H9 (cell line): Measurements from ENCODE around the gene USP34. TPM values are rescaled to one million over a fixed set of nuclear protein-coding genes. Genes with fewer than 3 reads are reported as not detected.

Experiments used
- DNase-seq: peaks from one replicate; pipeline ENCODE4 v3.0.0-alpha.2; 2017
- H2AFZ ChIP-seq: one replicate; pipeline ENCODE4 v1.6.1; 2013; ENCODE audit warnings: mild to moderate bottlenecking, low read length, control low read depth, moderate library complexity
- H2AK5ac ChIP-seq: 2 replicates; pipeline ENCODE4 v1.6.1; 2013; ENCODE audit warnings: low read length, control low read depth, mixed read lengths; ENCODE audit not compliant: insufficient read length
- H2BK120ac ChIP-seq: one replicate; pipeline ENCODE4 v1.6.1; 2013; ENCODE audit warnings: low read depth, mild to moderate bottlenecking, low read length, control low read depth, inconsistent platforms; ENCODE audit not compliant: poor library complexity, severe bottlenecking
- H2BK12ac ChIP-seq: 2 replicates; pipeline ENCODE4 v1.6.1; 2013; ENCODE audit warnings: low read length, control low read depth, mixed read lengths, low read depth; ENCODE audit not compliant: insufficient read length
- H2BK15ac ChIP-seq: 2 replicates; pipeline ENCODE4 v1.6.1; 2013; ENCODE audit warnings: low read depth, low read length, control low read depth
- H2BK20ac ChIP-seq: one replicate; pipeline ENCODE4 v1.6.1; 2013; ENCODE audit warnings: low read depth, mild to moderate bottlenecking, low read length, control low read depth, inconsistent platforms; ENCODE audit not compliant: poor library complexity, severe bottlenecking
- H2BK5ac ChIP-seq: 2 replicates; pipeline ENCODE4 v1.6.1; 2013; ENCODE audit warnings: low read length, control low read depth, mixed read lengths; ENCODE audit not compliant: insufficient read length
- H3K14ac ChIP-seq: 2 replicates; pipeline ENCODE4 v1.6.1; 2013; ENCODE audit warnings: low read length, control low read depth; ENCODE audit not compliant: insufficient read depth
- H3K18ac ChIP-seq: 2 replicates; pipeline ENCODE4 v1.6.1; 2013; ENCODE audit warnings: low read depth, mild to moderate bottlenecking, mixed read lengths, low read length, control low read depth; ENCODE audit not compliant: insufficient read length
- H3K23ac ChIP-seq: 2 replicates; pipeline ENCODE4 v1.6.1; 2013; ENCODE audit warnings: low read length, control low read depth, mixed read lengths, low read depth; ENCODE audit not compliant: insufficient read length
- H3K23me2 ChIP-seq: 2 replicates; pipeline ENCODE4 v1.6.1; 2013; ENCODE audit warnings: low read depth, mild to moderate bottlenecking, mixed read lengths, low read length, control low read depth; ENCODE audit not compliant: insufficient read length, poor library complexity, severe bottlenecking
- H3K27ac ChIP-seq: 2 replicates; pipeline ENCODE4 v1.5.1; 2013; ENCODE audit warnings: low read length, control low read depth, mixed read lengths, low read depth; ENCODE audit not compliant: insufficient read length
- H3K27me3 ChIP-seq: 2 replicates; pipeline ENCODE4 v1.6.1; 2013; ENCODE audit warnings: low read length, control low read depth, inconsistent platforms; ENCODE audit not compliant: insufficient read depth
- H3K4ac ChIP-seq: 2 replicates; pipeline ENCODE4 v1.6.1; 2013; ENCODE audit warnings: low read depth, mild to moderate bottlenecking, control low read depth, inconsistent platforms, low read length, moderate library complexity
- H3K4me1 ChIP-seq: 2 replicates; pipeline ENCODE4 v1.6.1; 2013; ENCODE audit warnings: low read length, control low read depth, inconsistent platforms; ENCODE audit not compliant: insufficient read depth
- H3K4me2 ChIP-seq: 2 replicates; pipeline ENCODE4 v1.6.1; 2013; ENCODE audit warnings: low read length, control low read depth, mixed read lengths; ENCODE audit not compliant: insufficient read length, insufficient read depth
- H3K56ac ChIP-seq: 2 replicates; pipeline ENCODE4 v1.6.1; 2013; ENCODE audit warnings: low read depth, mild to moderate bottlenecking, mixed read lengths, low read length, control low read depth; ENCODE audit not compliant: insufficient read length
- H3K79me1 ChIP-seq: 2 replicates; pipeline ENCODE4 v1.6.1; 2013; ENCODE audit warnings: low read depth, mild to moderate bottlenecking, moderate library complexity, low read length, control low read depth, inconsistent platforms; ENCODE audit not compliant: insufficient read depth, poor library complexity, severe bottlenecking
- H3K79me2 ChIP-seq: 2 replicates; pipeline ENCODE4 v1.6.1; 2013; ENCODE audit warnings: low read length, control low read depth, inconsistent platforms; ENCODE audit not compliant: insufficient read depth
- H3K9ac ChIP-seq: 2 replicates; pipeline ENCODE4 v1.6.1; 2013; ENCODE audit warnings: low read length, control low read depth, mixed read lengths; ENCODE audit not compliant: insufficient read length; ENCODE audit errors: extremely low read depth
- H3K9me3 ChIP-seq: one replicate; pipeline ENCODE4 v1.6.1; 2013; ENCODE audit warnings: low read depth, low read length, inconsistent platforms; ENCODE audit not compliant: control insufficient read depth
- H3T11ph ChIP-seq: one replicate; pipeline ENCODE4 v1.6.1; 2013; ENCODE audit warnings: mild to moderate bottlenecking, low read length, control low read depth, inconsistent platforms
- H4K20me1 ChIP-seq: one replicate; pipeline ENCODE4 v1.6.1; 2013; ENCODE audit not compliant: control insufficient read depth, insufficient read length, insufficient read depth
- H4K5ac ChIP-seq: 2 replicates; pipeline ENCODE4 v1.6.1; 2013; ENCODE audit warnings: low read depth, mild to moderate bottlenecking, mixed read lengths, low read length, control low read depth; ENCODE audit not compliant: insufficient read length
- H4K8ac ChIP-seq: replicated peaks from 2 replicates; pipeline ENCODE4 v1.6.1; 2013; ENCODE audit warnings: low read length, control low read depth, mixed read lengths, low read depth; ENCODE audit not compliant: insufficient read length
- H4K91ac ChIP-seq: 2 replicates; pipeline ENCODE4 v1.6.1; 2013; ENCODE audit warnings: low read depth, mild to moderate bottlenecking, moderate library complexity, mixed read lengths, low read length, control low read depth; ENCODE audit not compliant: insufficient read length
- H3K27ac Mint-ChIP-seq, 3 experiments: 2 replicates in 2 of 3; 3 replicates in 1 of 3; pipeline ENCODE4 v1.8.0; 2020 to 2021; ENCODE audit warnings: mixed read lengths in 3 of 3, mild to moderate bottlenecking in 1 of 3, moderate library complexity in 1 of 3
- H3K27me3 Mint-ChIP-seq: 2 replicates; pipeline ENCODE4 v1.8.0; 2021; ENCODE audit warnings: low read depth, mild to moderate bottlenecking, moderate library complexity, mixed read lengths
- H3K36me3 Mint-ChIP-seq, 3 experiments: 2 replicates in 2 of 3; 3 replicates in 1 of 3; pipeline ENCODE4 v1.8.0; 2020 to 2021; ENCODE audit warnings: low read depth in 3 of 3, mixed read lengths in 3 of 3; ENCODE audit not compliant: insufficient read depth in 1 of 3
- H3K4me1 Mint-ChIP-seq, 2 experiments: 2 replicates each; pipeline ENCODE4 v1.8.0; 2020; ENCODE audit warnings: mixed read lengths in 2 of 2
- H3K4me3 Mint-ChIP-seq, 2 experiments: 2 replicates in 1 of 2; 3 replicates in 1 of 2; pipeline ENCODE4 v1.8.0; 2020 to 2021; ENCODE audit warnings: mild to moderate bottlenecking in 2 of 2, mixed read lengths in 2 of 2, moderate library complexity in 1 of 2
- H3K9me3 Mint-ChIP-seq, 2 experiments: 2 replicates in 1 of 2; 3 replicates in 1 of 2; pipeline ENCODE4 v1.8.0; 2020; ENCODE audit warnings: mild to moderate bottlenecking in 2 of 2, mixed read lengths in 2 of 2, moderate library complexity in 1 of 2
- CTCF ChIP-seq: fragments of 200-600 bp; sonication (generic); conservative IDR thresholded peaks from 3 replicates; pipeline ENCODE4 v1.8.0; 2021; ENCODE audit warnings: antibody characterized with exemption, mild to moderate bottlenecking
- WGBS: extraction: QIAGEN DNeasy Blood & Tissue Kit; methylation state at CpG from one replicate; pipeline ENCODE4 v1.1.7; 2013; ENCODE audit warnings: missing lambda C conversion rate, low lambda C conversion rate, mixed read lengths; ENCODE audit not compliant: insufficient read length; ENCODE audit errors: extremely low coverage; 5-methylcytosine and 5-hydroxymethylcytosine counted together
- total RNA-seq: library from RNA; stranded (reverse); gene quantifications from 2 replicates; pipeline ENCODE4 v1.2.1, GENCODE V29; 2021

The USP34 gene
- total RNA-seq, 1 experiment from 2014 or later = 93.9 TPM

GRCh38 chr2:61414674-61415073, 56.2 kb downstream of the USP34 start:
- Histone ChIP-seq H3K4me1 (no peaks in the 10 kb centered on the region), H2AK5ac (no peak overlapping the region), H3K14ac (no peak overlapping the region), H4K20me1 (no peaks in the 10 kb centered on the region), H3K23me2 (no peaks in the 10 kb centered on the region), H4K5ac (no peak overlapping the region), H4K8ac (no peak overlapping the region), H3T11ph (no peak overlapping the region), H3K9me3 (no peaks in the 10 kb centered on the region), H3K79me1 (peaks cover 9% of the 10 kb centered on the region), H3K56ac (no peak overlapping the region), H2BK5ac (no peak overlapping the region), H2BK20ac (no peak overlapping the region), H4K91ac (no peak overlapping the region), H3K4me2 (no peak overlapping the region), H3K23ac (no peak overlapping the region), H3K4ac (no peak overlapping the region), H3K27ac (no peak overlapping the region), H3K27me3 (no peaks in the 10 kb centered on the region), H3K18ac (no peak overlapping the region), H2BK12ac (no peak overlapping the region), H3K79me2 (no peaks in the 10 kb centered on the region; the same call in 1 of the 2 replicates), H2AFZ (no peak overlapping the region), H2BK120ac (no peak overlapping the region), H2BK15ac (no peak overlapping the region), H3K9ac (no peak overlapping the region)
- H3K4me3 Mint-ChIP-seq = no peak overlapping the region
- H3K9me3 Mint-ChIP-seq = no peaks in the 10 kb centered on the region
- no peaks in the 10 kb centered on the region for H3K27me3 Mint-ChIP-seq
- no peak for TF ChIP-seq CTCF
- H3K36me3 Mint-ChIP-seq = peaks cover 3 to 19% (median 7%) of the 10 kb centered on the region in 3 experiments; a peak in 5 of 7 replicates
- no peak for DNase-seq
- peaks cover 0 to 6% of the 10 kb centered on the region in 2 experiments; a peak in 2 of 4 replicates for H3K4me1 Mint-ChIP-seq
- no CpG with 5 or more reads among the region's 3 CpGs for WGBS
- H3K27ac Mint-ChIP-seq = peak overlapping the region in 1 of 3 experiments; percentile 4; a peak in 1 of 7 replicates
